Esophagus muscularis mucosa (tissue), 3 donors: ENCODE data around the gene NECTIN1.

ENCODE experiments used
- POLR2AphosphoS5 ChIP-seq, 2 donors: sonication (generic); formaldehyde crosslinking; IDR thresholded peaks; one replicate each; pipeline ENCODE4 v1.6.1; 2017; ENCODE audit warnings: antibody characterized with exemption in 2 of 2
- TF ChIP-seq, protein P1 (sequence below), 3 experiments: fragments of 200-600 bp in 2 of 3; fragments of 450-650 bp in 1 of 3; sonication (generic) in 2 of 3; IDR thresholded peaks; one replicate each; pipeline ENCODE4 v1.5.1; 2017 to 2019; ENCODE audit warnings: antibody characterized with exemption in 3 of 3, mild to moderate bottlenecking in 2 of 3, moderate library complexity in 1 of 3

DNA sequence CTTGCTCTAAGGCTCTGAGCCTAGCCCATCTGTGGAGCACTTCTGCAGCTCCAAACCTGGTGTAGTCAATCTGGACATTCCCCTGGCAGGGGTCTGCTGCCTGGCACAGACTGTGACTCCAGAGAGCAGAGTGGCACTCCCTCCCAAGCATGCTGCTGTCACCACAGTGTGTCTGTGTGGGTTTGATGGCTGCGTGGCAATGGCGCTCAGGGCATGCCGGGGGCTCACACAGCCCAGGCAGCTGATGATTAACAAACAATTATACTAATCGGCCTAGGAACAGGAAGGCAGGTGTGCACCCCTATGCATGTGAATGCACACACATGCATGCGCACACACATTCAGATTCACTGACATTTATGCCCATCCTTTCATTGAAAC is 9.0 kb upstream of the NECTIN1 start:
- TF ChIP-seq, protein P1, sequence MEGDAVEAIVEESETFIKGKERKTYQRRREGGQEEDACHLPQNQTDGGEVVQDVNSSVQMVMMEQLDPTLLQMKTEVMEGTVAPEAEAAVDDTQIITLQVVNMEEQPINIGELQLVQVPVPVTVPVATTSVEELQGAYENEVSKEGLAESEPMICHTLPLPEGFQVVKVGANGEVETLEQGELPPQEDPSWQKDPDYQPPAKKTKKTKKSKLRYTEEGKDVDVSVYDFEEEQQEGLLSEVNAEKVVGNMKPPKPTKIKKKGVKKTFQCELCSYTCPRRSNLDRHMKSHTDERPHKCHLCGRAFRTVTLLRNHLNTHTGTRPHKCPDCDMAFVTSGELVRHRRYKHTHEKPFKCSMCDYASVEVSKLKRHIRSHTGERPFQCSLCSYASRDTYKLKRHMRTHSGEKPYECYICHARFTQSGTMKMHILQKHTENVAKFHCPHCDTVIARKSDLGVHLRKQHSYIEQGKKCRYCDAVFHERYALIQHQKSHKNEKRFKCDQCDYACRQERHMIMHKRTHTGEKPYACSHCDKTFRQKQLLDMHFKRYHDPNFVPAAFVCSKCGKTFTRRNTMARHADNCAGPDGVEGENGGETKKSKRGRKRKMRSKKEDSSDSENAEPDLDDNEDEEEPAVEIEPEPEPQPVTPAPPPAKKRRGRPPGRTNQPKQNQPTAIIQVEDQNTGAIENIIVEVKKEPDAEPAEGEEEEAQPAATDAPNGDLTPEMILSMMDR (IDR thresholded peaks at IDR 0.05), result no peak
- no peak for TF ChIP-seq POLR2AphosphoS5 (IDR thresholded peaks at IDR 0.05)
